Endodermal cell (in vitro differentiated cells): ENCODE data around the gene THEMIS2. TPM values are rescaled to one million over a fixed set of nuclear protein-coding genes. Genes with fewer than 3 reads are reported as not detected.

ENCODE experiments used
- DNase-seq: peaks from one replicate; pipeline ENCODE4 v3.0.0-alpha.2; 2017
- H3K27ac ChIP-seq: 2 replicates; pipeline ENCODE4 v1.5.1; 2013; ENCODE audit warnings: mild to moderate bottlenecking, low read depth, low read length, moderate library complexity
- H3K27me3 ChIP-seq: 2 replicates; pipeline ENCODE4 v1.6.1; 2013; ENCODE audit warnings: mild to moderate bottlenecking, low read length, moderate library complexity; ENCODE audit not compliant: insufficient read depth, control insufficient read depth, poor library complexity, severe bottlenecking
- H3K36me3 ChIP-seq: 2 replicates; pipeline ENCODE4 v1.7.0; 2013; ENCODE audit warnings: mild to moderate bottlenecking, low read length, moderate library complexity; ENCODE audit not compliant: control insufficient read depth, insufficient read depth
- H3K4me1 ChIP-seq: one replicate; pipeline ENCODE4 v1.7.0; 2013; ENCODE audit warnings: low read length; ENCODE audit not compliant: control insufficient read depth, insufficient read depth
- H3K4me3 ChIP-seq: 2 replicates; pipeline ENCODE4 v1.5.1; 2013; ENCODE audit warnings: mild to moderate bottlenecking, low read length, moderate library complexity
- H3K9ac ChIP-seq: 2 replicates; pipeline ENCODE4 v1.6.1; 2013; ENCODE audit warnings: mild to moderate bottlenecking, low read length, moderate library complexity; ENCODE audit not compliant: poor library complexity, severe bottlenecking; ENCODE audit errors: extremely low read depth
- H3K9me3 ChIP-seq: 2 replicates; pipeline ENCODE4 v1.6.1; 2013; ENCODE audit warnings: mild to moderate bottlenecking, low read length, moderate library complexity; ENCODE audit not compliant: control insufficient read depth
- H3K27ac Mint-ChIP-seq: 2 replicates; pipeline ENCODE4 v1.8.0; 2020; ENCODE audit warnings: mixed read lengths
- H3K27me3 Mint-ChIP-seq: 2 replicates; pipeline ENCODE4 v1.8.0; 2021; ENCODE audit warnings: mild to moderate bottlenecking, mixed read lengths; ENCODE audit not compliant: insufficient read depth
- H3K36me3 Mint-ChIP-seq: 2 replicates; pipeline ENCODE4 v1.8.0; 2020; ENCODE audit warnings: low read depth, mixed read lengths
- H3K4me1 Mint-ChIP-seq: 2 replicates; pipeline ENCODE4 v1.8.0; 2020; ENCODE audit warnings: mixed read lengths
- H3K4me3 Mint-ChIP-seq: 2 replicates; pipeline ENCODE4 v1.8.0; 2020; ENCODE audit warnings: mild to moderate bottlenecking, moderate library complexity, mixed read lengths
- H3K9me3 Mint-ChIP-seq: 2 replicates; pipeline ENCODE4 v1.8.0; 2020; ENCODE audit warnings: mild to moderate bottlenecking, mixed read lengths
- WGBS, 2 experiments: methylation state at CpG; one replicate each; pipeline versions ENCODE4 v1.1.5 to v1.1.7; 2013; ENCODE audit warnings: missing lambda C conversion rate in 2 of 2, mixed read lengths in 1 of 2; ENCODE audit not compliant: insufficient coverage in 1 of 2, insufficient read length in 1 of 2; 5-methylcytosine and 5-hydroxymethylcytosine counted together
- total RNA-seq, 2 donors: library from RNA; stranded (reverse); fragmentation: NEBNext Ultra II Directional in 1 of 2; extraction: Animal tissue kit (Norgen Biotek cat#: 25700) in 1 of 2; gene quantifications; 2 replicates in 1 of 2; 3 replicates in 1 of 2; pipeline ENCODE4 v1.2.1, GENCODE V29; 2021
- TF ChIP-seq, protein P1 (sequence below): fragments of 200-600 bp; sonication (generic); conservative IDR thresholded peaks from 2 replicates; pipeline ENCODE4 v1.5.0; 2021; ENCODE audit warnings: antibody characterized with exemption, mild to moderate bottlenecking

THEMIS2 gene
- total RNA-seq, 2 donors from 2014 or later = 8.5 to 8.8 TPM

DNA sequence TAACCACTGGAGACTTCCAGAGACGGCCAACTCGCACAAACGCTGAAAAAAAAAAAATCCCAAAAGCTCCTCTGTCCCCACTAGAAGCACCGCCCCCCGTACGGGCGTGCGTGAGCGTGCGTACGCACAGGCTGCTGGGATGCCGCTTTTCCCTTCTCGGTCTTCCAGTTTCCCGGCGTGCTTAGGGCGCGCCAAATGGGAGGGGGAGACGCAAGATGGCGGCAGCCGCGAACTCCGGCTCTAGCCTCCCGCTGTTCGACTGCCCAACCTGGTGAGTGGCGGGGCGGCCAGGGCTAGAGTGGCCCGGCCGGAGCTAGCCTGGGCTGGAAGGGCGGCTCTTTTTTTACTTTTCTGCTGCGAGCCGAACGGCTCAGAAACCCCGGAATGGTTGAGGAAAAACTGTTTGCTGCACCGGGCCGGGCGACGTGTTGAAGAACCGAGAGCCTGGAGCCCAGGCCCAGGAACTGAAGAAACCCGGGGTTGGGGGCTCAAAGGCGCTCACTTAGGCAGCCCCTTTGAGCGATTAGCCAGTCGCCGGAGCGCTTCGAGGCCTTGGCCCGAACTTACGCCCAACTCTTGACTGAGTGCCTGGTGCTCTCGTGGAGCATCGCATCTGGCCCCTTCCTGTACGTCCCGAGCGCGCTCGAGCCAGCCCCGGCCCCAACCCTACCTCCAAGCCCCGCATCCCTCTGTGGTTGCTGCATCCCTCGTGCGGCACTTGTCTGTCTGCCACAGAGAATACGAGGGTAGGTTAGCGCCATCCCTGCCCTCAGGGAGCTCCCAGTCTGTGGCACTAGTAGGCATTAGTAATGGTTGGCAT is 41.5 kb upstream of the THEMIS2 start, which contains the start of gene PPP1R8:
Gene PPP1R8, plus strand, starts transcription at position 162 of the 820 bp plus-strand sequence. Its CDS starts 54 bp downstream, at position 216.
- TF ChIP-seq, protein P1, sequence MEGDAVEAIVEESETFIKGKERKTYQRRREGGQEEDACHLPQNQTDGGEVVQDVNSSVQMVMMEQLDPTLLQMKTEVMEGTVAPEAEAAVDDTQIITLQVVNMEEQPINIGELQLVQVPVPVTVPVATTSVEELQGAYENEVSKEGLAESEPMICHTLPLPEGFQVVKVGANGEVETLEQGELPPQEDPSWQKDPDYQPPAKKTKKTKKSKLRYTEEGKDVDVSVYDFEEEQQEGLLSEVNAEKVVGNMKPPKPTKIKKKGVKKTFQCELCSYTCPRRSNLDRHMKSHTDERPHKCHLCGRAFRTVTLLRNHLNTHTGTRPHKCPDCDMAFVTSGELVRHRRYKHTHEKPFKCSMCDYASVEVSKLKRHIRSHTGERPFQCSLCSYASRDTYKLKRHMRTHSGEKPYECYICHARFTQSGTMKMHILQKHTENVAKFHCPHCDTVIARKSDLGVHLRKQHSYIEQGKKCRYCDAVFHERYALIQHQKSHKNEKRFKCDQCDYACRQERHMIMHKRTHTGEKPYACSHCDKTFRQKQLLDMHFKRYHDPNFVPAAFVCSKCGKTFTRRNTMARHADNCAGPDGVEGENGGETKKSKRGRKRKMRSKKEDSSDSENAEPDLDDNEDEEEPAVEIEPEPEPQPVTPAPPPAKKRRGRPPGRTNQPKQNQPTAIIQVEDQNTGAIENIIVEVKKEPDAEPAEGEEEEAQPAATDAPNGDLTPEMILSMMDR = no peak
- DNase-seq = peak; percentile 97
- Histone ChIP-seq H3K36me3 (peaks cover 31% of the 10 kb centered on the region), H3K4me1 (peaks cover 3% of the 10 kb centered on the region), H3K27me3 (no peaks in the 10 kb centered on the region), H3K9ac (peak within 1 kb of the TSS; percentile 98), H3K9me3 (no peaks in the 10 kb centered on the region), H3K4me3 (peak within 1 kb of the TSS; percentile 94), H3K27ac (peak within 1 kb of the TSS; percentile 95)
- H3K27ac Mint-ChIP-seq = peak within 1 kb of the TSS; percentile 99
- H3K4me1 Mint-ChIP-seq = peaks cover 19% of the 10 kb centered on the region
- no peaks in the 10 kb centered on the region for H3K27me3 Mint-ChIP-seq
- H3K36me3 Mint-ChIP-seq = peaks cover 18% of the 10 kb centered on the region
- H3K9me3 Mint-ChIP-seq = no peaks in the 10 kb centered on the region
- WGBS, 2 experiments = 0 to 1% methylated on average over 42 to 60 of the region's 60 CpGs
- H3K4me3 Mint-ChIP-seq = peak within 1 kb of the TSS; percentile 98

DNA sequence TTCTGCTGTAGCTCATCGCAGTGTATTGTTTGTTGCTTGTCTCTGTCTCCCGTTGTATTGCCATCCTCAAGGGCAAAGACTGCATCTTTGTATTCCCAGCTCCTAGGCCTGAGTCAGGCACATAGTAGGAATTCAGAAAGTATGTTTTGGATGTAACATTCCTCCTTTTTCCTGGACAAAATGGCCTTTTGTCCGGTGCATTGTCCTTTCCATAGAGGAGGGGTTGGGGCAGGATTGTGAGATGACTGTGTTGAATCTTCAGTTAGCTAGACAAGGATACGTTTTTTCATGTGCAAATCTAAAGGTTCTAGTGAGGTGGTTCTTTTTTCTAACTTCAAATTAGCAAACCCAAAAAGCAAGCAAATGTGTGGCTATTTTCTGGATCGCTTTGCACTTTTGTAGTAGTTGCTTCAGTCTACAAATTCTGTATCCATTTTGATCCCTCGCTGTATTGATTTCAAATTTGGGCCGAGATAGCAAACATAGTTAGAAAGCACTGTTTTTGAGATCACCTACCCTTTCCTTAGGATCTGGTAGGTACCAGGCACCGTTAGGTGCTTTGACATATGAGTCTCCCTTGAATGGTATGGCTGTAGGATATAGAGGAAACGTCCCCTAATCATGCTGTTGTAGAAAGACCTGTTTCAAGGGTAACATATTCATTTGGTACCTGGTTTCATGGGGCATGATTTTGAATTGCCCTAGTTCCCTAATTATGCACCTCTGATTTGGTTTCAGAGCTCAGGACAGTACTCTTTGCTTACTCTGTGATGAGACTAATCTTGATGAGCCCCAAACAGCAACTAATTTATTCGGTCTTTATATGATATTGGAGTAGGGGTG is 40.6 kb upstream of the THEMIS2 start:
- no peaks in the 10 kb centered on the region for H3K27me3 Mint-ChIP-seq
- peaks cover 3% of the 10 kb centered on the region for H3K4me1 ChIP-seq

DNA sequence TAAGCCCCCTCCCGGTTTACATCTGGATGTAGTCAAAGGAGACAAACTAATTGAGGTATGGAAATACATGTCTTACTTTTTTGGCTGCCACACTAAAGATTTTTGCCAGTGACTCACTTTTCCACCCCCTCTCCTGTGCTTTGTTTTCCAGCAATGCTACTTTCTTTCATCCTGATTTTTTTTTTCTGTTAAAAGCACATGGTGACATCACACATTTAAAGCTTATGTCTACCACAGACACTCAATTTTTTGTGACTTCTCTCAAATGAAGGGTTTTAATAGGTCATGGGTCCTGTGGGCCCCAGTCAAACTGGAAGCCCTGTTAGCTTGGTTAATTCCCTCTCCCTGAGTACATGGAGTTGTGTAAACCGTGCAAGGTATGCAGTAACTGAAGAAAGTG is 39.6 kb upstream of the THEMIS2 start:
- Histone ChIP-seq H3K9ac (no peak overlapping the region), H3K4me3 (peak overlapping the region; percentile 94), H3K27ac (no peak overlapping the region), H3K36me3 (peaks cover 42% of the 10 kb centered on the region), H3K9me3 (no peaks in the 10 kb centered on the region), H3K4me1 (peaks cover 3% of the 10 kb centered on the region), H3K27me3 (no peaks in the 10 kb centered on the region)
- TF ChIP-seq, protein P1 = no peak
- no peak for DNase-seq
- H3K4me3 Mint-ChIP-seq = no peak overlapping the region
- H3K36me3 Mint-ChIP-seq = peaks cover 31% of the 10 kb centered on the region
- no peaks in the 10 kb centered on the region for H3K9me3 Mint-ChIP-seq
- H3K27me3 Mint-ChIP-seq = no peaks in the 10 kb centered on the region
- WGBS, 2 experiments = 94 to 100% methylated on average over 1 to 2 of the region's 2 CpGs
- peak overlapping the region; percentile 33 for H3K27ac Mint-ChIP-seq
- H3K4me1 Mint-ChIP-seq = peaks cover 19% of the 10 kb centered on the region

More for the DNA sequence above, 40.6 kb upstream of the THEMIS2 start:
- Mint-ChIP-seq H3K36me3 (peaks cover 24% of the 10 kb centered on the region), H3K4me1 (peaks cover 19% of the 10 kb centered on the region), H3K27ac (peak overlapping the region; percentile 99), H3K9me3 (no peaks in the 10 kb centered on the region), H3K4me3 (peak overlapping the region; percentile 98)
- Histone ChIP-seq H3K9ac (peak overlapping the region; percentile 98), H3K9me3 (no peaks in the 10 kb centered on the region), H3K4me3 (peak overlapping the region; percentile 94), H3K27ac (no peak overlapping the region), H3K27me3 (no peaks in the 10 kb centered on the region), H3K36me3 (peaks cover 38% of the 10 kb centered on the region)
- TF ChIP-seq, protein P1 = no peak
- WGBS, 2 experiments = 56 to 82% methylated on average over 6 to 10 of the region's 10 CpGs
- no peak for DNase-seq
